ENCODE data around the gene AMOTL2.

- TF ChIP-seq EZH2phosphoT487 (IDR thresholded peaks at IDR 0.05; ENCODE audit: borderline replicate concordance, low read length) (no peak), CTCF (conservative IDR thresholded peaks at IDR 0.05; ENCODE audit: low read depth, low read length) (no peak)
Observed at GRCh38 chr3:134368751-134369105, 5.5 kb downstream of the AMOTL2 start.

All from PC-3 (cell line).